BLaER1 treated with 17β-estradiol and CSF1 and Interleukin-3, amounts not matched to agents 10 nM and 100 nM (cell line): ENCODE measurements around the gene PODXL.

ENCODE experiments used
- H3K27ac ChIP-seq, 11 experiments: shearing (Covaris generic); formaldehyde crosslinking; 2 replicates each; pipeline ENCODE4 v1.8.1; 2022
- H3K27me3 ChIP-seq, 11 experiments: shearing (Covaris generic); formaldehyde crosslinking; 2 replicates each; pipeline ENCODE4 v1.8.1; 2022
- H3K36me3 ChIP-seq, 11 experiments: shearing (Covaris generic); formaldehyde crosslinking; 2 replicates each; pipeline ENCODE4 v1.8.1; 2022
- H3K4me1 ChIP-seq, 10 experiments: shearing (Covaris generic); formaldehyde crosslinking; 2 replicates each; pipeline ENCODE4 v1.8.1; 2022
- H3K4me2 ChIP-seq, 11 experiments: shearing (Covaris generic); formaldehyde crosslinking; 2 replicates each; pipeline ENCODE4 v1.8.1; 2022
- H3K4me3 ChIP-seq, 10 experiments: shearing (Covaris generic); formaldehyde crosslinking; 2 replicates each; pipeline ENCODE4 v1.8.1; 2022
- H3K9ac ChIP-seq, 11 experiments: shearing (Covaris generic); formaldehyde crosslinking; 2 replicates each; pipeline ENCODE4 v1.8.1; 2022
- H3K9me3 ChIP-seq, 11 experiments: shearing (Covaris generic); formaldehyde crosslinking; replicated peaks in 1 of 11; 2 replicates each; pipeline ENCODE4 v1.8.1; 2022
- H4K20me1 ChIP-seq, 11 experiments: shearing (Covaris generic); formaldehyde crosslinking; 2 replicates each; pipeline ENCODE4 v1.8.1; 2022
- Cebpa-rat ChIP-seq, 11 experiments: shearing (Covaris generic); IDR thresholded peaks; 2 replicates each; pipeline ENCODE4 v1.8.1; 2022

Gene PODXL

DNA sequence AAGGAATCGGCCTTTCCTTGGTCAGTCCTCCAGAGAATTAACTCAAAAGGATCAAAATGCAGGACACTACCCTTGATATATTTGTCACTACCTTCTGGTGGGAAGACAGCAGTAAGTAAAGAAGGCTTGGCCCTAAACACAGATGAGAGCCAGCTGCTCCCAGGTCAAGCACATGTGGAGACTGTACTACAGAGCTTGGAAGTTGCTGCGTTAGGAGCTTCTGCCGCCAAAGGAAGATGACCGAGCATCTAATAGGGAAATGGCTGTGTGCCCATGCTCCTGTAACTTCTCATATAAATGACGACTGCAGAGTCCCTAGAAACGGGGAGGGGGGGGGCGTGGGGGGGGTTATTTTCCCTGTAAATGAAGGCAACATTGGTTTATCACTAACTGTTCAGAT, 59.0 kb downstream of the PODXL start:
- Histone ChIP-seq H3K36me3 (peaks cover 18 to 70% (median 43%) of the 10 kb centered on the region in 11 experiments), H3K27ac (no peak overlapping the region), H3K4me2 (no peak overlapping the region), H3K27me3 (no peaks in the 10 kb centered on the region), H3K9ac (no peak overlapping the region), H3K4me3 (no peak overlapping the region), H3K4me1 (peaks cover 21 to 30% (median 23%) of the 10 kb centered on the region in 10 experiments), H3K9me3 (no peaks in the 10 kb centered on the region), H4K20me1 (peaks cover 0 to 14% (median 4%) of the 10 kb centered on the region in 11 experiments; a peak in 5 of 22 replicates)
- no peak for TF ChIP-seq Cebpa-rat (IDR thresholded peaks at IDR 0.05)

- Histone ChIP-seq H3K27me3 (no peaks in the 10 kb centered on the region), H3K4me3 (no peak overlapping the region), H3K27ac (no peak overlapping the region), H3K4me2 (no peak overlapping the region), H3K9me3 (no peaks in the 10 kb centered on the region), H3K36me3 (peaks cover 21 to 83% (median 46%) of the 10 kb centered on the region in 11 experiments), H3K9ac (no peak overlapping the region), H3K4me1 (peaks cover 5 to 18% (median 9%) of the 10 kb centered on the region in 10 experiments), H4K20me1 (peaks cover 0 to 2% (median 0%) of the 10 kb centered on the region in 11 experiments; a peak in 1 of 22 replicates)
- TF ChIP-seq Cebpa-rat (IDR thresholded peaks at IDR 0.05), result no peak
Measured at GRCh38 chr7:131495669-131496498, 60.5 kb downstream of the PODXL start.

GRCh38 chr7:131494182-131494581, 62.2 kb downstream of the PODXL start:
- Histone ChIP-seq H4K20me1 (no peaks in the 10 kb centered on the region; a peak in 2 of 22 replicates), H3K4me2 (no peak overlapping the region), H3K27ac (no peak overlapping the region), H3K27me3 (no peaks in the 10 kb centered on the region), H3K36me3 (peaks cover 22 to 93% (median 43%) of the 10 kb centered on the region in 11 experiments; a peak in 21 of 22 replicates), H3K9me3 (no peaks in the 10 kb centered on the region), H3K4me1 (peaks cover 0 to 17% (median 0%) of the 10 kb centered on the region in 10 experiments; a peak in 4 of 20 replicates), H3K9ac (no peak overlapping the region), H3K4me3 (no peak overlapping the region)
- no peak for TF ChIP-seq Cebpa-rat (IDR thresholded peaks at IDR 0.05)

- no peak overlapping the region for H3K9ac ChIP-seq
Measured at GRCh38 chr7:131493581-131493980, 62.8 kb downstream of the PODXL start.

GRCh38 chr7:131493081-131493480, 63.3 kb downstream of the PODXL start:
- Histone ChIP-seq H3K4me2 (no peak overlapping the region), H3K27me3 (no peaks in the 10 kb centered on the region), H3K9ac (no peak overlapping the region), H3K4me1 (peaks cover 0 to 18% (median 0%) of the 10 kb centered on the region in 10 experiments; a peak in 4 of 20 replicates), H3K36me3 (peaks cover 22 to 92% (median 44%) of the 10 kb centered on the region in 11 experiments; a peak in 21 of 22 replicates), H3K27ac (no peak overlapping the region), H3K4me3 (no peak overlapping the region), H4K20me1 (no peaks in the 10 kb centered on the region; a peak in 2 of 22 replicates), H3K9me3 (no peaks in the 10 kb centered on the region)
- no peak for TF ChIP-seq Cebpa-rat (IDR thresholded peaks at IDR 0.05)

More at GRCh38 chr7:131493581-131493980, 62.8 kb downstream of the PODXL start:
- Histone ChIP-seq H4K20me1 (no peaks in the 10 kb centered on the region; a peak in 2 of 22 replicates), H3K36me3 (peaks cover 25 to 93% (median 44%) of the 10 kb centered on the region in 11 experiments; a peak in 21 of 22 replicates), H3K4me1 (peaks cover 0 to 22% (median 0%) of the 10 kb centered on the region in 10 experiments; a peak in 4 of 20 replicates), H3K4me3 (no peak overlapping the region), H3K27me3 (no peaks in the 10 kb centered on the region), H3K9me3 (no peaks in the 10 kb centered on the region), H3K27ac (no peak overlapping the region), H3K4me2 (no peak overlapping the region)
- no peak for TF ChIP-seq Cebpa-rat (IDR thresholded peaks at IDR 0.05)

GRCh38 chr7:131489881-131490280, 66.5 kb downstream of the PODXL start:
- peaks cover 0 to 7% (median 0%) of the 10 kb centered on the region in 11 experiments; a peak in 2 of 22 replicates for H4K20me1 ChIP-seq
- H3K27ac ChIP-seq, result no peak overlapping the region
- no peaks in the 10 kb centered on the region for H3K27me3 ChIP-seq
- no peak overlapping the region for H3K9ac ChIP-seq
- peak overlapping the region in 1 of 11 experiments; percentile 49; a peak in 1 of 22 replicates for H3K4me2 ChIP-seq
- H3K4me3 ChIP-seq, result no peak overlapping the region
- H3K36me3 ChIP-seq, result peaks cover 21 to 93% (median 49%) of the 10 kb centered on the region in 11 experiments; a peak in 21 of 22 replicates
- TF ChIP-seq Cebpa-rat (IDR thresholded peaks at IDR 0.05), result no peak
- H3K4me1 ChIP-seq, result peaks cover 0 to 16% (median 0%) of the 10 kb centered on the region in 10 experiments; a peak in 4 of 20 replicates
- H3K9me3 ChIP-seq, result no peaks in the 10 kb centered on the region

DNA sequence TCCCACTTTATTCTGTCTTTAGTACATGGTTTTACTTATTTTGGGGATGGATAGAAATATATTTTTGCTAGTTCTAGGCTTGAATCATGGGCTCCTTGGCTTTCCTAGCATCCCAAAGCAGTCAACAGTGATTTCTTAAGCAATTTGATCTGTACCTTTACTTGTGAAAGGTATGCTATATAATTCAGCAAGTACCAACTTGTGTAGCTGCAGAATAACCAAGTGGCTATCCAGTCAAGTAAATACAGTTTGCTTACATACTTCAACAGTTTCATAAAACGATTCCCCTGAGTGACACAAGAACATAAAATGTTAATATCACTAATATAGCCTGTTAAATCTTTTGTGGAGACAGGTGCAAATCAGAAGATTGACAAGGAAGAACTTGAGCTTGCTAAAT, 67.2 kb downstream of the PODXL start:
- H3K4me2 ChIP-seq, result peak overlapping the region in 2 of 11 experiments; percentile 36 to 49; a peak in 4 of 22 replicates
- H3K9me3 ChIP-seq, result no peaks in the 10 kb centered on the region
- peaks cover 0 to 7% (median 0%) of the 10 kb centered on the region in 11 experiments; a peak in 2 of 22 replicates for H4K20me1 ChIP-seq
- peaks cover 22 to 93% (median 49%) of the 10 kb centered on the region in 11 experiments; a peak in 21 of 22 replicates for H3K36me3 ChIP-seq
- peaks cover 0 to 16% (median 0%) of the 10 kb centered on the region in 10 experiments; a peak in 4 of 20 replicates for H3K4me1 ChIP-seq
- TF ChIP-seq Cebpa-rat (IDR thresholded peaks at IDR 0.05), result no peak
- no peak overlapping the region for H3K27ac ChIP-seq
- H3K27me3 ChIP-seq, result no peaks in the 10 kb centered on the region
- no peak overlapping the region for H3K4me3 ChIP-seq
- H3K9ac ChIP-seq, result no peak overlapping the region

GRCh38 chr7:131488361-131488760, 68.1 kb downstream of the PODXL start:
- no peaks in the 10 kb centered on the region for H3K27me3 ChIP-seq
- H3K4me1 ChIP-seq, result peaks cover 0 to 16% (median 0%) of the 10 kb centered on the region in 10 experiments; a peak in 4 of 20 replicates
- H3K4me2 ChIP-seq, result no peak overlapping the region
- H3K9me3 ChIP-seq, result no peaks in the 10 kb centered on the region
- H3K4me3 ChIP-seq, result no peak overlapping the region
- no peak overlapping the region for H3K27ac ChIP-seq
- TF ChIP-seq Cebpa-rat (IDR thresholded peaks at IDR 0.05), result no peak
- peaks cover 28 to 93% (median 48%) of the 10 kb centered on the region in 11 experiments; a peak in 21 of 22 replicates for H3K36me3 ChIP-seq
- no peak overlapping the region for H3K9ac ChIP-seq
- H4K20me1 ChIP-seq, result peaks cover 0 to 7% (median 0%) of the 10 kb centered on the region in 11 experiments; a peak in 1 of 22 replicates

- Histone ChIP-seq H4K20me1 (peaks cover 0 to 7% (median 0%) of the 10 kb centered on the region in 11 experiments; a peak in 1 of 22 replicates), H3K9ac (no peak overlapping the region), H3K27ac (no peak overlapping the region), H3K27me3 (no peaks in the 10 kb centered on the region), H3K4me2 (no peak overlapping the region), H3K36me3 (peaks cover 30 to 93% (median 51%) of the 10 kb centered on the region in 11 experiments; a peak in 21 of 22 replicates), H3K4me1 (peaks cover 0 to 21% (median 0%) of the 10 kb centered on the region in 10 experiments; a peak in 4 of 20 replicates), H3K4me3 (no peak overlapping the region), H3K9me3 (no peaks in the 10 kb centered on the region)
- no peak for TF ChIP-seq Cebpa-rat (IDR thresholded peaks at IDR 0.05)
Measured at GRCh38 chr7:131487217-131487616, 69.2 kb downstream of the PODXL start.
